Sigmoid colon (tissue), 7 donors: Measurements from ENCODE around the gene KCNJ6. TPM values are rescaled to one million over a fixed set of nuclear protein-coding genes. Genes with fewer than 3 reads are reported as not detected.

ENCODE experiments used
- DNase-seq: peaks from one replicate; pipeline ENCODE4 v3.0.0-alpha.2; 2019
- H3K27ac ChIP-seq, 4 donors: fragments of 200-600 bp; sonication (generic); one replicate each; pipeline ENCODE4 v1.5.1; 2016 to 2019; ENCODE audit warnings: mild to moderate bottlenecking in 1 of 4
- H3K27me3 ChIP-seq, 3 donors: fragments of 200-600 bp; sonication (generic); one replicate each; pipeline ENCODE4 v1.5.1; 2019; ENCODE audit warnings: mild to moderate bottlenecking in 1 of 3
- H3K36me3 ChIP-seq, 4 donors: fragments of 200-600 bp; sonication (generic); one replicate each; pipeline ENCODE4 v1.5.1; 2016 to 2019
- H3K4me1 ChIP-seq, 4 donors: fragments of 200-600 bp; sonication (generic); one replicate each; pipeline ENCODE4 v1.5.1; 2017 to 2019
- H3K4me3 ChIP-seq, 4 donors: fragments of 200-600 bp; sonication (generic); one replicate each; pipeline ENCODE4 v1.5.1; 2017 to 2019; ENCODE audit warnings: mild to moderate bottlenecking in 2 of 4, moderate library complexity in 1 of 4
- H3K9me3 ChIP-seq, 4 donors: fragments of 200-600 bp in 3 of 4; sonication (generic) in 3 of 4; one replicate each; pipeline versions ENCODE4 v1.5.1 to v1.6.1; 2013 to 2019
- CTCF ChIP-seq, 4 experiments: fragments of 450-650 bp in 3 of 4; fragments of 200-600 bp in 1 of 4; IDR thresholded peaks; one replicate each; pipeline ENCODE4 v1.5.1; 2016 to 2019; ENCODE audit warnings: antibody characterized with exemption in 4 of 4, mild to moderate bottlenecking in 3 of 4, moderate library complexity in 2 of 4
- EP300 ChIP-seq, 4 donors: sonication (generic); formaldehyde crosslinking; IDR thresholded peaks; one replicate each; pipeline ENCODE4 v1.6.1; 2017; ENCODE audit warnings: antibody characterized with exemption in 4 of 4
- POLR2A ChIP-seq, 2 donors: fragments of 450-650 bp; IDR thresholded peaks; one replicate each; pipeline ENCODE4 v1.6.1; 2016; ENCODE audit warnings: antibody characterized with exemption in 2 of 2, mild to moderate bottlenecking in 2 of 2, moderate library complexity in 2 of 2
- POLR2AphosphoS5 ChIP-seq, 4 donors: sonication (generic); formaldehyde crosslinking; IDR thresholded peaks; one replicate each; pipeline ENCODE4 v1.6.1; 2017; ENCODE audit warnings: antibody characterized with exemption in 4 of 4
- WGBS, 2 donors: extraction: QIAGEN DNeasy Blood & Tissue Kit; methylation state at CpG; one replicate each; pipeline ENCODE4 v1.1.7; 2013; 5-methylcytosine and 5-hydroxymethylcytosine counted together
- intact Hi-C: fragments of 100-400 bp; cut with DNase I; formaldehyde crosslinking; loops from one replicate; pipeline ENCODE4 v1.15.1; 2023
- polyA plus RNA-seq, 3 donors: library from polyadenylated mRNA; stranded (reverse); fragments of 200-250 nt; gene quantifications; one replicate each; pipeline ENCODE4 v1.2.3, GENCODE V29; 2013
- total RNA-seq, 4 donors: library from RNA; depleted of rRNA; stranded (reverse); fragments of >200 nt; gene quantifications; one replicate each; pipeline ENCODE4 v1.1.0, GENCODE V29; 2016
- donor health status: healthy with polysubstance abuse.
- donor health status: Bipolar disorder and iron deficiency.
- donor health status: healthy.

The KCNJ6 gene
- total and polyA plus RNA-seq, 7 donors = under 0.01 to 0.04 (median under 0.01) TPM; not detected in 2

GRCh38 chr21:37808261-37808660, 108.0 kb downstream of the KCNJ6 start:
- H3K27ac ChIP-seq = no peak overlapping the region
- H3K4me1 ChIP-seq = no peaks in the 10 kb centered on the region
- peaks cover 0 to 4% (median 1%) of the 10 kb centered on the region in 4 donors for H3K9me3 ChIP-seq
- no peaks in the 10 kb centered on the region for H3K36me3 ChIP-seq
- TF ChIP-seq POLR2AphosphoS5 (IDR thresholded peaks at IDR 0.05) (no peak), EP300 (IDR thresholded peaks at IDR 0.05) (no peak), CTCF (IDR thresholded peaks at IDR 0.05) (no peak), POLR2A (IDR thresholded peaks at IDR 0.05) (no peak)
- DNase-seq = no peak
- WGBS, 2 donors = 79 to 83% methylated on average over 2 of the region's 2 CpGs
- H3K4me3 ChIP-seq = no peak overlapping the region
- peaks cover 0 to 5% (median 0%) of the 10 kb centered on the region in 3 donors for H3K27me3 ChIP-seq
- intact Hi-C loops = no loop called here

- Histone ChIP-seq H3K4me3 (no peak overlapping the region), H3K27me3 (no peaks in the 10 kb centered on the region), H3K9me3 (no peaks in the 10 kb centered on the region), H3K36me3 (no peaks in the 10 kb centered on the region), H3K27ac (no peak overlapping the region), H3K4me1 (no peaks in the 10 kb centered on the region)
- no peak for DNase-seq
- no peak for TF ChIP-seq CTCF (IDR thresholded peaks at IDR 0.05)
- no peak for TF ChIP-seq EP300 (IDR thresholded peaks at IDR 0.05)
- no peak for TF ChIP-seq POLR2A (IDR thresholded peaks at IDR 0.05)
- TF ChIP-seq POLR2AphosphoS5 (IDR thresholded peaks at IDR 0.05) = no peak
- intact Hi-C loops = no loop called here
- 36 to 43% methylated on average over 2 of the region's 2 CpGs for WGBS, 2 donors
Observed at GRCh38 chr21:37805266-37805665, 111.0 kb downstream of the KCNJ6 start.

GRCh38 chr21:37804001-37804400, 112.3 kb downstream of the KCNJ6 start:
- WGBS, 2 donors = 80 to 85% methylated on average over 1 of the region's 1 CpG
- Histone ChIP-seq H3K36me3 (no peaks in the 10 kb centered on the region), H3K4me3 (no peak overlapping the region), H3K4me1 (no peaks in the 10 kb centered on the region), H3K27ac (no peak overlapping the region), H3K27me3 (no peaks in the 10 kb centered on the region), H3K9me3 (no peaks in the 10 kb centered on the region)
- intact Hi-C loops = no loop called here
- TF ChIP-seq POLR2AphosphoS5 (IDR thresholded peaks at IDR 0.05) (no peak), CTCF (IDR thresholded peaks at IDR 0.05) (no peak), EP300 (IDR thresholded peaks at IDR 0.05) (no peak), POLR2A (IDR thresholded peaks at IDR 0.05) (no peak)
- DNase-seq = no peak

- 74 to 85% methylated on average over 8 of the region's 8 CpGs for WGBS, 2 donors
- Histone ChIP-seq H3K27ac (no peak overlapping the region), H3K27me3 (no peaks in the 10 kb centered on the region), H3K36me3 (no peaks in the 10 kb centered on the region), H3K4me3 (no peak overlapping the region), H3K4me1 (no peaks in the 10 kb centered on the region), H3K9me3 (no peaks in the 10 kb centered on the region)
- TF ChIP-seq POLR2A (IDR thresholded peaks at IDR 0.05) = no peak
- TF ChIP-seq CTCF (IDR thresholded peaks at IDR 0.05) = no peak
- TF ChIP-seq POLR2AphosphoS5 (IDR thresholded peaks at IDR 0.05) = no peak
- no peak for TF ChIP-seq EP300 (IDR thresholded peaks at IDR 0.05)
- intact Hi-C loops = no loop called here
- no peak for DNase-seq
Observed at GRCh38 chr21:37803101-37803651, 113.1 kb downstream of the KCNJ6 start.
